ENCODE measurements around the gene RAVER1. TPM values are rescaled to one million over a fixed set of nuclear protein-coding genes. Genes with fewer than 3 reads are reported as not detected.
A peak's percentile ranks its signal among the peaks of the same experiment; 100 is the strongest.

RAVER1 gene
- total RNA-seq, 2 donors from 2014 or later: 60.2 to 68.3 TPM

- H3K27ac Mint-ChIP-seq: no peak overlapping the region
Observed at GRCh38 chr19:10320602-10321416, 12.5 kb downstream of the RAVER1 start.

GRCh38 chr19:10318807-10319682, 14.3 kb downstream of the RAVER1 start:
- peaks cover 8 to 10% of the 10 kb centered on the region in 2 donors for H3K36me3 Mint-ChIP-seq (ENCODE audit: insufficient read depth in 2 of 2)
- no peak overlapping the region for H3K4me3 Mint-ChIP-seq
- no peak overlapping the region for H3K27ac Mint-ChIP-seq
- H3K9me3 Mint-ChIP-seq: no peaks in the 10 kb centered on the region
- peaks cover 27% of the 10 kb centered on the region for H3K4me1 Mint-ChIP-seq (ENCODE audit: low read depth)
- DNase-seq: no peak
- no peaks in the 10 kb centered on the region for H3K27me3 Mint-ChIP-seq (ENCODE audit: low read depth)
- ATAC-seq (replicated peaks in 1 of 2): no peak

More at GRCh38 chr19:10320602-10321416, 12.5 kb downstream of the RAVER1 start:
- H3K4me3 Mint-ChIP-seq: no peak overlapping the region
- no peaks in the 10 kb centered on the region for H3K27me3 Mint-ChIP-seq (ENCODE audit: low read depth)
- DNase-seq: no peak
- ATAC-seq (replicated peaks in 1 of 2): no peak
- H3K9me3 Mint-ChIP-seq: no peaks in the 10 kb centered on the region
- peaks cover 6 to 9% of the 10 kb centered on the region in 2 donors for H3K36me3 Mint-ChIP-seq (ENCODE audit: insufficient read depth in 2 of 2)
- peaks cover 13% of the 10 kb centered on the region for H3K4me1 Mint-ChIP-seq (ENCODE audit: low read depth)

- Mint-ChIP-seq H3K36me3 (ENCODE audit: insufficient read depth in 2 of 2) (peaks cover 8 to 10% of the 10 kb centered on the region in 2 donors), H3K4me3 (no peak overlapping the region), H3K9me3 (no peaks in the 10 kb centered on the region), H3K27me3 (ENCODE audit: low read depth) (no peaks in the 10 kb centered on the region), H3K4me1 (ENCODE audit: low read depth) (peaks cover 27% of the 10 kb centered on the region), H3K27ac (no peak overlapping the region)
- no peak for ATAC-seq (replicated peaks in 1 of 2)
- no peak for DNase-seq
Observed at GRCh38 chr19:10317857-10318462, 15.4 kb downstream of the RAVER1 start.

GRCh38 chr19:10317045-10317856, 16.1 kb downstream of the RAVER1 start:
- ATAC-seq (replicated peaks in 1 of 2) (no peak), DNase-seq (no peak)
- Mint-ChIP-seq H3K36me3 (ENCODE audit: insufficient read depth in 2 of 2) (peaks cover 8 to 10% of the 10 kb centered on the region in 2 donors), H3K9me3 (no peaks in the 10 kb centered on the region), H3K27ac (no peak overlapping the region), H3K4me1 (ENCODE audit: low read depth) (peaks cover 27% of the 10 kb centered on the region), H3K4me3 (no peak overlapping the region), H3K27me3 (ENCODE audit: low read depth) (no peaks in the 10 kb centered on the region)

GRCh38 chr19:10316229-10317044, 16.9 kb downstream of the RAVER1 start:
- Mint-ChIP-seq H3K9me3 (no peaks in the 10 kb centered on the region), H3K27me3 (ENCODE audit: low read depth) (no peaks in the 10 kb centered on the region), H3K27ac (peak overlapping the region; percentile 47), H3K4me3 (peak overlapping the region; percentile 87 to 92), H3K36me3 (ENCODE audit: insufficient read depth in 2 of 2) (peaks cover 5 to 7% of the 10 kb centered on the region in 2 donors), H3K4me1 (ENCODE audit: low read depth) (peaks cover 27% of the 10 kb centered on the region)
- DNase-seq (no peak), ATAC-seq (replicated peaks in 1 of 2) (no peak)

GRCh38 chr19:10315335-10316214, 17.8 kb downstream of the RAVER1 start, which contains the start of gene FDX2:
TSS of gene FDX2 (minus strand) at chr19:10316015. CDS start at chr19:10315996, 19 bp downstream.
- peak within 1 kb of the TSS; percentile 47 for H3K27ac Mint-ChIP-seq

GRCh38 chr19:10309423-10309822, 23.9 kb downstream of the RAVER1 start, which contains the start of gene ZGLP1:
TSS of gene ZGLP1 (minus strand) at chr19:10309815.
- ATAC-seq (replicated peaks in 1 of 2): no peak
- H3K27me3 Mint-ChIP-seq (ENCODE audit: low read depth): no peaks in the 10 kb centered on the region
- peaks cover 7% of the 10 kb centered on the region for H3K4me1 Mint-ChIP-seq (ENCODE audit: low read depth)
- no peak within 1 kb of the TSS for H3K27ac Mint-ChIP-seq
- DNase-seq: no peak
- H3K36me3 Mint-ChIP-seq (ENCODE audit: insufficient read depth in 2 of 2): peaks cover 0 to 2% of the 10 kb centered on the region in 2 donors
- H3K9me3 Mint-ChIP-seq: no peaks in the 10 kb centered on the region
- no peak within 1 kb of the TSS for H3K4me3 Mint-ChIP-seq

More at GRCh38 chr19:10315335-10316214, 17.8 kb downstream of the RAVER1 start, which contains the start of gene FDX2:
- Mint-ChIP-seq H3K4me1 (ENCODE audit: low read depth) (peaks cover 27% of the 10 kb centered on the region), H3K4me3 (peak within 1 kb of the TSS; percentile 87 to 92), H3K27me3 (ENCODE audit: low read depth) (no peaks in the 10 kb centered on the region), H3K36me3 (ENCODE audit: insufficient read depth in 2 of 2) (peaks cover 5 to 7% of the 10 kb centered on the region in 2 donors), H3K9me3 (no peaks in the 10 kb centered on the region)
- ATAC-seq (replicated peaks in 1 of 2) (peak; percentile 91), DNase-seq (peak; percentile 91 to 93)

- H3K9me3 Mint-ChIP-seq: no peaks in the 10 kb centered on the region
- ATAC-seq (replicated peaks in 1 of 2): no peak
- peaks cover 14% of the 10 kb centered on the region for H3K4me1 Mint-ChIP-seq (ENCODE audit: low read depth)
Observed at GRCh38 chr19:10306327-10306726, 27.0 kb downstream of the RAVER1 start.

GRCh38 chr19:10305139-10305806, 28.1 kb downstream of the RAVER1 start:
- Mint-ChIP-seq H3K27ac (no peak overlapping the region), H3K4me3 (no peak overlapping the region), H3K4me1 (ENCODE audit: low read depth) (peaks cover 14% of the 10 kb centered on the region), H3K9me3 (no peaks in the 10 kb centered on the region), H3K36me3 (ENCODE audit: insufficient read depth in 2 of 2) (peaks cover 0 to 2% of the 10 kb centered on the region in 2 donors), H3K27me3 (ENCODE audit: low read depth) (peaks cover 9% of the 10 kb centered on the region)
- ATAC-seq (replicated peaks in 1 of 2): no peak
- no peak for DNase-seq

More at GRCh38 chr19:10306327-10306726, 27.0 kb downstream of the RAVER1 start:
- no peak for DNase-seq
- Mint-ChIP-seq H3K4me3 (no peak overlapping the region), H3K36me3 (ENCODE audit: insufficient read depth in 2 of 2) (peaks cover 0 to 2% of the 10 kb centered on the region in 2 donors), H3K27ac (no peak overlapping the region), H3K27me3 (ENCODE audit: low read depth) (peaks cover 8% of the 10 kb centered on the region)

GRCh38 chr19:10299545-10300458, 33.5 kb downstream of the RAVER1 start:
- DNase-seq: no peak
- H3K27me3 Mint-ChIP-seq (ENCODE audit: low read depth): peaks cover 29% of the 10 kb centered on the region
- no peak for ATAC-seq (replicated peaks in 1 of 2)
- H3K4me1 Mint-ChIP-seq (ENCODE audit: low read depth): peaks cover 25% of the 10 kb centered on the region
- no peak overlapping the region for H3K27ac Mint-ChIP-seq
- H3K36me3 Mint-ChIP-seq (ENCODE audit: insufficient read depth in 2 of 2): peaks cover 0 to 2% of the 10 kb centered on the region in 2 donors
- H3K9me3 Mint-ChIP-seq: no peaks in the 10 kb centered on the region
- H3K4me3 Mint-ChIP-seq: no peak overlapping the region

Measured in activated T-cell treated with anti-CD3 and anti-CD28 coated beads, Interleukin-2, amount 50 U/mL, for 72 hours (primary cell).